HG03103 (cell line): ENCODE data around the gene CNPY1.
"Not testable (repeated sequence)": the region's sequence is repeated elsewhere in the genome, so short reads cannot be mapped to it uniquely, and the experiment has no call there.

Experiments
- ATAC-seq: cut with Tn5 transposase; IDR thresholded peaks from one replicate; pipeline ENCODE4 v1.9.1; 2021; ENCODE audit warnings: low read depth; ENCODE audit not compliant: unreplicated experiment

CNPY1 gene

DNA sequence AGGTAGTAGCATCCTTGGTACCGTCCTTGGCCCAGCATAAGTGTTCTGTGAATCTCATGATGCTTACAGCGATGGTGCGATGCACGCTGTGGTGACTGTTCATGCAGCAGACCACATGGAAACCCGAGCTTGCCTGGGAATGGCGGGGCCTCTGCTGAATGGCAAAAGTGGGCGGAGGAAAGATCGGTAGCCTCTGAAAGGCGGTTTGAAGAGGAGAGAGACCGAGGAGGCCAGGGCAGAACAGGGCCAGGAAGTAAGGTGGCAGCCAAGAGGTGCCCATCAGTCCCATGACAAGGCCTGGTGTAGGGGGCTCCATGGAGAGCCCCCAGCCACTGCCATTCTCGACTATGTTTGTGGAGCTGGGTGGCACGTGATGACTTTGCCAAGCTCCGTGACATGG is 33.2 kb upstream of the CNPY1 start:
- no peak for ATAC-seq

GRCh38 chr7:155578016-155578415 is 31.7 kb upstream of the CNPY1 start:
- ATAC-seq, result no peak

- ATAC-seq, result no peak
Observed at GRCh38 chr7:155577509-155577905, 31.1 kb upstream of the CNPY1 start.

GRCh38 chr7:155576900-155577508 is 30.6 kb upstream of the CNPY1 start:
- ATAC-seq, result no peak

DNA sequence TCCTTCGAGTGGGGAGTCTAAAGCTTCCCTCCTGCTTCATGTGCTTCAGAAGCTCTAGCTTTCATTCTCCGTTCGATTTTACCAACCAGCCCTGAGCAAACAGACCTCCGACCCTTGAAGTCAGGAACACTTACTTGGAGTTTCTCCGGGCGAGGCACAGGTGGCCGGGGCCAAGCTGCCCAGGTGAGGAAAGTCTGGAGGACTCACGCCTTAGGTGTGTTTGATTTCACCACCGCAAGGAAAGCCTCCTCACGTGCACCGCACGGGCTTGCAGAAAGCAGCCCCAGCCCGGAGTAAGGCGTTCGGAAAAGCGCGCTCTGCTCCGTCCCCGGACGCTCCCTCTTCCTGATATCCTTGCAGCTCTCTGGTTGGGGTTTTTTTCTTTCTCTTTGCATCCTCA is 30.1 kb upstream of the CNPY1 start:
- no peak for ATAC-seq

GRCh38 chr7:155574556-155575290 is 28.4 kb upstream of the CNPY1 start:
- no peak for ATAC-seq

- ATAC-seq, result no peak
Observed at GRCh38 chr7:155571581-155572345, 25.4 kb upstream of the CNPY1 start.

GRCh38 chr7:155570991-155571390 is 24.6 kb upstream of the CNPY1 start:
- no peak for ATAC-seq

DNA sequence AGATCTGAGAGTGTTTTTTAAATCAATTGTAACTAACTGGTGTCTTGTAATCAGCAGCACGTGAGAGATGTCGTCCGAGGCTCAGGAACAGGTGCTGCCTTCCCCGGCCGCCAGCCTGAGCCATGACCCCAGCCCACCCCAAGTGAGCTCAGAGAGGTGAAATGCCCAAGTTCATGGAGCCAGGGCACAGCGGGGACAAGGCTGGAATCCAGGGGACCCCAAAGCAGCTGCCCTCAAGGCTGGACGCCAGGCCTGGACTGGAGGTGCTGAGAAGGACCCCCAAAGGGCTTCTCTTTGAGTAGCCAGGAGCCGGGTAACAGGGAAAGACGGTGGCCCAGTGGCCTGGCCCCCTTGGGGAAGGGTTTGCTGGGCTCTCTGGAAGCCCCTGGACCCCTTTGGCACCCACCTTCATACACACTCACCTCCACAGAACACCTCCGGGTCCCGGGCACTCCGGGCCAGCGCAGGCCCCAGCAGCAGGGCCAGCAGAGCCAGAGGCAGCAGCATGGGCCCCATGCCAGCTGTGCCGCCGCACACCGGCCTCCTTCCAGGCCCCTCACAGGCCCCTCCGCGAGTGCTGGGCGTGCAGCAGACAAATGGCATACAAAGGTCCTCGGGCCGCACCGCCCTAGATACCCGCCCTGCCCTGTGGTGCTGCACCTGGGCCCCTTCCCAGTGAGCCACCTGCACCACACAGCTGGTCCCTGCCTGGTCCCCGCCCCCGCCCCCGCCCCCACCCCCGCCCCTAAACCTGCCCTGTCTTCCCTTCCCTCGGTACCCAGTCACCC is 24.0 kb upstream of the CNPY1 start:
- ATAC-seq, result no peak

DNA sequence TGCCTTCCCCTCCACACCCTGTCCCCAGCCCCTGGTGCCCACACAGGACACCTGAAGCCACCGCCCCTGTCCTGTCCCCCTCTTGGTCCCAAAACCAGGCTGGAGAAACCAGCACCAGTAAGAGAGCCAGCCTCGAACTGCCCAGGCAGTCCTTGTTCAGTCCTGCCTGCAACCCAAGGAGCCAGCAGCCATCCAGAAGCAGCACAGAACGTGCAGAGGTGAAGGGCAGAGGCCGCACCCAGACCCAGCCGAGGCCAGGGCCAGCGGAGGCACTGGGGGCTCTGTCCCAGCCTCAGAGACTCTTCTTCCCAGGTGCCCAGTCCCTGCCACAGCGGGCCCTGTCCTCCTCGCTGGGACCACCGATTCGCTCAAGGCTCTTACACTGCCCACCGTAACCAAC is 23.3 kb upstream of the CNPY1 start:
- ATAC-seq, result no peak

- ATAC-seq, result no peak
Observed at GRCh38 chr7:155568842-155569494, 22.6 kb upstream of the CNPY1 start.

GRCh38 chr7:155568333-155568660 is 21.9 kb upstream of the CNPY1 start:
- no peak for ATAC-seq

DNA sequence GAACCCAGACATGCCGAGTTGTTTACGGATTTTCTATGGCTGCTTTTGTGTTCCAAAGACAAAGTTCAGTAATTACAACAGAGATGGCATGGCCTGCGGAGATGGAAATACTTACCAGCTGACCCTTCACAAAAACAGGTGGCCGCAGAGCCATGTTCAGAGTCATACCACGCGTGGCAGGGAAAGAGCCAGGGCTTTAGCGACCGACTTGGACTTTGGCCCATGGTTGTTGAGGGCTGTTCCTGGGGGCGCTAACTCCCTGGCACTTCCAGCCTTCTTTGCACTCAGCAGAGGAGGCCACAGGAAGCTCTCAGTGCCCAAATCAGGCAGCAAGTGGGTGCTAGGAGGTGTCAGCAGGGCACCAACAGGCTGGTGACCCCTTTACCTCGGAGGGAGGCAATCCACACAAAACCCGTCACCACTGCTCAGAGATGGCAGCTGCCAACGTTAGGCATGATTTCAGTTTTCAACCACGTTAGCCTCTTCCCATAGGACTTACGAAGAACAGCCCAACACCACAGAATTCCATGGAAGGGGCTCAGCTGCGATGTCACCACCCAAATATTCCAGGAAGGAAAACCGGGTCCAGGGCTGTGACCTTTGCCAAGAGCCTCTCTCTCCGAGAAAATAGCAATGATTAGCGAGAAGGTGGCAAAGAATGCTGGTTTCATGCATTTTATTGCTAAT is 21.4 kb upstream of the CNPY1 start:
- ATAC-seq, result no peak

DNA sequence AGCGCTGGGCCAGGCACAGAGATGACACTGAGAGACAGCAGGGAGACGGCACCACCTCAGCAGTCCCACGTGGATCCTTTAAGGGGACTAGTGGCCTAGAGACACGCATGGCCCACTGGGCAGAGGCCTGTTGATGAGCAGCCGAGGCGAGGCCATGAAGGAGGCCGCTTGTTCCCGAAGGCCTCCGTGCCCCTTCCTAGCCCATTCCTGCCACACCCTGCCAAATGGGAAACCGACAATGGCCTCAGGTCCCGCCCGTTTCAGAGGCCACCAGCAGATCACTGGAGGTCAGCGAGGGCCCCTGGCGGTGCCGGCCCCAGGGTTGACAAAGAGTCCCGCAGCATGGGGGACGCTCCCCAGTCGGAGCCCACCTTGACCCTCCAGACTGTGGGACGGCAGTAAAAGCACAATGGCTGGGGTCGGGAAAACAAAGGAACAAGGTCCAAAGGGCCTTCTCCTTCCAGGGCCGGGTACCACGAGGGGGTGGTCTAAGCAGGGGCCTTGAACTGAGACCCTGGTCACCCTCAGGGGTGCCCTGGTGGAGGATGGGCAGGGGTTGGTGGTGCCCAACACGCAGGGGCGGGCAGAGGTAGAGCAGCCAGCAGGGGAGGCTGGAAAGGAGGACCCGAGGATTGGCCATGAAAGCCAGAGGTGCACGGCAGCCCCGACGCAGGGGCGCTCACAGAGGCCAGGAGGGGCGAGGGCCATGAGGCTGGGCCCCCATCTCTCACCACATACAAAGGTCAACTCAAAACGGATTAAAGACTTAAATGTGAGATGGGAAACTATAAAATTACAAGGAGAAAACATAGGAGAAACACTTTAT is 19.9 kb upstream of the CNPY1 start:
- ATAC-seq, result no peak

DNA sequence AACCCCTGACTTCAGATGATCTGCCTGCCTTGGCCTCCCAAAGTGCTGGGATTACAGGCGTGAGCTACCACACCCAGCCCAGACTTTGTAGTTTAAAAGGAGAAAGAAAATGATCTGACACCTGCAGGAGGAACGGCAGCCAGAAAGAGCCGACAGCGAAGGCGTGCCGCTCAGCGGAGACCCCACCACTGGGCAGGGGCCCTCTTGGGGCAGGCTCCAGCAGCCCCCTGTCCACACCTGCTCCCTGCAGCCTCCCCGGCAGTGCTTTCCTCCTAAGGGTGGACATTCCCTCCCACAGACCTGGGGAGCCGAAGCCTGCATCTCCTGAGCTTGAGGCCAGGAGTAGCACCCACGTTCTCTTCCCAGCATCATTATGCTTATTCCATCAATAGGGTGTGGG is 19.2 kb upstream of the CNPY1 start:
- ATAC-seq, result no peak

GRCh38 chr7:155562976-155563375 is 16.6 kb upstream of the CNPY1 start:
- not testable (repeated sequence) for ATAC-seq

DNA sequence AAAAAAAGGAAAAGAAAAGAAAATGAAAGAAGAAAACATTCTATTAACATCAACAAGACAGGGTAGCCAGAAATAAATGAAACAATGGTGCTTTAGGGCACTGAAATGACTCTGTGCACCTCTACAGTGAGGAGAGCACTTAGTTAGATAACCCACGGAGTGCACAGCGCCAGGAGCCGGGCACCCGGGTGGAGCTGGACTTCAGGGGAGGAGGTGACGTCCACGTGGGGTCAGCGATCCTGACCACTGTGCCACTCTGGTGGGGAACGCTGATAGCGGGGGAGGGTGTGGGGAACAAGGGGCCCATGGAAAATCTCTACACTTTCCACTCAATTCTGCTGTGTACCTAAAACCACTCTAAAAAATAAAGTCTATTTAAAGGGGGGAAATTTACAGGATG is 15.7 kb upstream of the CNPY1 start:
- no peak for ATAC-seq

DNA sequence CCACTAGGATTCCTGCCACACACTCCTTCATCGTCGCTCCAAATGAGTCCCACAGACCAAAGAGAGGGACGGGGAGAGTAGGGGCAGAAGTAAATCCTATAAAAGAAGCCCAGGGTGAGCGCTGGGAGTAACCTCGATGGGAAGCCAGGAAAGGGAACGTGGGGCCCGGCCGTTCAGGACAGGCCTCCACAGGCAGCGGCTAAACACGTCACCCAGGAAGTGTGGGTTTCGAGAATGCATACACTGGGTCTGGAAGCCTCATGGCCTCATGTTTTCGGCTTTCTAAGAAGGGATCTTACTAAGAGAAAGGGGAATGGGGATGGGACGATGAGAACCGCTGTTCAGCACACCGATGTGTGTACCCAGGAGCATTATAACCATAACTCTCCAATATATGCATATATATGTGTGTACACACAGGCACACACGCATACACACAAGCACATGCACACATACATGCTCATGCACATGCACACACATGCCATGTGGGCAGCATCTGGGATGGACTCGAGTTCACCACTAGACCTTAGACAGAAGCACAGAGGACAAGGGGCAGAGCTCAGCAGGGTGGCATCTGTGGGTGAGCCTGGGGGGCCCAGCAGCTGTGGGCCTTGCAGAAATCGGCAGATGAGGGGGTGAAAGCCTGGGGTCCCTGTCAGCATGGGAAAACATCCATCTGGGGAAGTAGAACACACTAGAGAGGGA is 14.8 kb upstream of the CNPY1 start:
- no peak for ATAC-seq
